Measurements from ENCODE around the gene RECK.

Gene RECK

DNA sequence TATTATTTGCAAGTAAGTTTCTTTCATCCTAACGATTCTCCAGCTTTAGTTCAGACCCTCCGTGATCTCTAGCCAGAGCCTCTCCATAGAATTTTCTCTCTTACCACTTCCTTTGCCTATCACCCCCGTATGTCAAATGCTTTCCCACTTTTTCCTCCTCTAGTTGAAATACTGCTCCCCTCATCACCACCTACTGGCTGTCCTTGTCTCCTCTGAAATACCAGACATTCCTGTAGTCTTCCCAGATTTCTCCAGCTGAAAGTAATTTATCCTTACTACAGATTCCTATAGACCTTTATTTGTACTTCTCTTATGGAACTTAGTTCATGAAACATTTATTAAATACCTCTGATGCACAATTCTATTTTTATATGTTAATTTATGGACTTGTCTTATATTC, 63.8 kb downstream of the RECK start:
- no peak for TF ChIP-seq GATA1 (IDR thresholded peaks at IDR 0.05; ENCODE audit: low read depth, low read length)
- no peak for TF ChIP-seq POLR2A (IDR thresholded peaks at IDR 0.05; ENCODE audit: low read length)
- DNase-seq: no peak

- TF ChIP-seq POLR2A (IDR thresholded peaks at IDR 0.05; ENCODE audit: low read length) (no peak), GATA1 (IDR thresholded peaks at IDR 0.05; ENCODE audit: low read depth, low read length) (no peak)
These were observed 65.4 kb downstream of the RECK start for GRCh38 chr9:36101916-36102741.

GRCh38 chr9:36102742-36103495, 66.2 kb downstream of the RECK start:
- TF ChIP-seq POLR2A (IDR thresholded peaks at IDR 0.05; ENCODE audit: low read length) (no peak), GATA1 (IDR thresholded peaks at IDR 0.05; ENCODE audit: low read depth, low read length) (no peak)
- peak; percentile 79 to 86 for DNase-seq

More at GRCh38 chr9:36101916-36102741, 65.4 kb downstream of the RECK start:
- peak in 1 of 2 experiments; percentile 8 for DNase-seq

GRCh38 chr9:36109071-36109470, 72.4 kb downstream of the RECK start:
- no peak for DNase-seq
- TF ChIP-seq GATA1 (IDR thresholded peaks at IDR 0.05; ENCODE audit: low read depth, low read length) (no peak), POLR2A (IDR thresholded peaks at IDR 0.05; ENCODE audit: low read length) (no peak)

DNA sequence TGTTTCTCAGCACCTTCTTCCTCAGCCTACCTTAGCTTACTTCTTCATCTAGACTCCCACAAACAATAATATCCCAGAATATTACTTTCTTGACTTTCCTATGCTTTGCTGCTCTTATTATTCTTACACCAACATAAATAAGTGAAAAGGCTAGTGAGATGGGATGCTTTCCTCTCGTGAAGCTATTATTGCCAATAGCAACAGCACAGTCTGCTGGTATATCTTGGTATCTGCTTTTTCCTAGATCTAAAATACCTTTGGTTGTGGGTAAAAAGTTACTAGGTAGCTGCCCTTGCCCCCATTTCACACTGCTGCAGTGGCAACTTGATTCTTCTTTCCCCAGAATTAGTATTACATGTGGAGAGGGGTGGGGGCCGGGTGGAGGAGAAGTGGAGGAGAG, 73.7 kb downstream of the RECK start:
- TF ChIP-seq POLR2A (IDR thresholded peaks at IDR 0.05; ENCODE audit: low read length) (no peak), GATA1 (IDR thresholded peaks at IDR 0.05; ENCODE audit: low read depth, low read length) (no peak)
- no peak for DNase-seq

DNA sequence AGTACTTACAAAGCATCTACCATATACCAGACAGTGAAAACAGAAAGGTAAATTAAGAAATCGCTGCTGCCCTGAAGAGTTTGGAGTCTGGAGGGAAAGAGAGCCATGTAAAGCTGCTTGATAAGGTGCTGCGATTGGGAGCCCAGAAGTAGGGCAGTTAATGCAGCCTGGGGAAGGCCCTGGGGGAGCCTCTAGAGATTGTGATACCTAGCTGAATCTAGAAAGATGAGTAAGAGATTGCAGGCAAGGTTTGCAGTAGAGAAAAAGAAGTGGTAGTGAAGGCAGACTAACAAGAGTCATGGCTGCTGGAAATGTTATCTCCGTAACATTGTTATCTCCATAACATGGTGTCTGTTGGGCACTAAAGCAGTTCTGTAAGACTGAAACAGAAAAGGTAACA, 75.8 kb downstream of the RECK start:
- no peak for TF ChIP-seq POLR2A (IDR thresholded peaks at IDR 0.05; ENCODE audit: low read length)
- DNase-seq: no peak

GRCh38 chr9:36113999-36114398, 77.3 kb downstream of the RECK start:
- DNase-seq: no peak
- TF ChIP-seq GATA1 (IDR thresholded peaks at IDR 0.05; ENCODE audit: low read depth, low read length): no peak
- no peak for TF ChIP-seq POLR2A (IDR thresholded peaks at IDR 0.05; ENCODE audit: low read length)

- no peak for TF ChIP-seq POLR2A (IDR thresholded peaks at IDR 0.05; ENCODE audit: low read length)
- no peak for TF ChIP-seq GATA1 (IDR thresholded peaks at IDR 0.05; ENCODE audit: low read depth, low read length)
- no peak for DNase-seq
These were observed 79.9 kb downstream of the RECK start for GRCh38 chr9:36116593-36116992.

DNA sequence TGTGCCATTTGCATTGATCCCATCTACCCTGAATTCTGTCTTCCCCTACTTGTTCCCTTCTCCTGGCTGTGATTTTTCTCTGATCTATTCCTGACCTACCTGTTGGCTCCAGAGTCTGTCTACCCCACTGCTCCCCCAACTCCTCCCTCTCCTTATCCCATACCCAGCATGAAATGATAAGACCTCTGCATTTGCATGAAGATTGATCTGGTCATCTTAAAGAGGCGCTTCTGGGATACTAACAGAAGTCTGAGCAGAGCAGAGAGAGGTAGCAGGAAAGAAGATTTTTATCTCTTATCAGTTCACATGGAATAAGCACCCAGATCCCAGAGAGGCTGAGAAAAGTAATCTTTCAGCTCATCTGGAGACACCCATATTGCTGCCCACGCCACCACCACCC, 81.5 kb downstream of the RECK start:
- TF ChIP-seq POLR2A (IDR thresholded peaks at IDR 0.05; ENCODE audit: low read length) (no peak), GATA1 (IDR thresholded peaks at IDR 0.05; ENCODE audit: low read depth, low read length) (no peak)
- DNase-seq: no peak

GRCh38 chr9:36118706-36119105, 82.0 kb downstream of the RECK start:
- no peak for DNase-seq
- TF ChIP-seq POLR2A (IDR thresholded peaks at IDR 0.05; ENCODE audit: low read length) (no peak), GATA1 (IDR thresholded peaks at IDR 0.05; ENCODE audit: low read depth, low read length) (no peak)

- TF ChIP-seq GATA1 (IDR thresholded peaks at IDR 0.05; ENCODE audit: low read depth, low read length) (no peak), POLR2A (IDR thresholded peaks at IDR 0.05; ENCODE audit: low read length) (no peak)
- no peak for DNase-seq
These were observed 82.8 kb downstream of the RECK start for GRCh38 chr9:36119476-36119875.

GRCh38 chr9:36120705-36121104, 84.0 kb downstream of the RECK start:
- DNase-seq: peak; percentile 43 to 77
- TF ChIP-seq POLR2A (IDR thresholded peaks at IDR 0.05; ENCODE audit: low read length) (no peak), GATA1 (IDR thresholded peaks at IDR 0.05; ENCODE audit: low read depth, low read length) (no peak)

GRCh38 chr9:36121971-36122370, 85.3 kb downstream of the RECK start:
- DNase-seq: no peak
- TF ChIP-seq POLR2A (IDR thresholded peaks at IDR 0.05; ENCODE audit: low read length) (no peak), GATA1 (IDR thresholded peaks at IDR 0.05; ENCODE audit: low read depth, low read length) (no peak)

DNA sequence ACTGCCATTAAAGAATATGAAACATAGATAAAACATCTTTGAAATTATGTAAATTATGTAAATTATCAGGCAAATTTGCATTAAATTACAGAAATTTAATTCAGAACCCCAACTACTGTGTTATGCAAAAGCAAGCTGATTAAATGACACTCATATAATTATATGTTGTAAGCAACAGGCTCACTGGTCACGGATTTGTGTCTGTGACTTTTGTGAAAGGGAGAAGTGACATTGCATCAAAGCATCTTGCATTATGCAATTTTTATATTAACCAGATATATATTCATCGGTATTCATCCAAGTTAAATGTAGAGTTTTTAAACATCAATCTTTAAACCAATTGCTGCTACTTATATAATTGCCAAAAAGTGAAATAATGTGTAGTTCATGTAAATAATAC, 86.8 kb downstream of the RECK start:
- DNase-seq: no peak
- TF ChIP-seq GATA1 (IDR thresholded peaks at IDR 0.05; ENCODE audit: low read depth, low read length) (no peak), POLR2A (IDR thresholded peaks at IDR 0.05; ENCODE audit: low read length) (no peak)
